Lung microvascular endothelial cell (primary cell): ENCODE results near the gene PTPRG. TPM values are rescaled to one million over a fixed set of nuclear protein-coding genes. Genes with fewer than 3 reads are reported as not detected.

ENCODE experiments used
- DNase-seq, 2 donors: peaks; one replicate each; pipeline versions ENCODE4 v3.0.0 to v3.0.0-alpha.2; 2010; ENCODE audit warnings: low read depth in 2 of 2
- total RNA-seq: library from RNA; depleted of rRNA; stranded (reverse); fragments of >200 nt; gene quantifications from 2 replicates; pipeline ENCODE4 v1.2.1, GENCODE V29; 2014

PTPRG gene
- total RNA-seq, 1 donor from 2014 or later, result 5.8 TPM

DNA sequence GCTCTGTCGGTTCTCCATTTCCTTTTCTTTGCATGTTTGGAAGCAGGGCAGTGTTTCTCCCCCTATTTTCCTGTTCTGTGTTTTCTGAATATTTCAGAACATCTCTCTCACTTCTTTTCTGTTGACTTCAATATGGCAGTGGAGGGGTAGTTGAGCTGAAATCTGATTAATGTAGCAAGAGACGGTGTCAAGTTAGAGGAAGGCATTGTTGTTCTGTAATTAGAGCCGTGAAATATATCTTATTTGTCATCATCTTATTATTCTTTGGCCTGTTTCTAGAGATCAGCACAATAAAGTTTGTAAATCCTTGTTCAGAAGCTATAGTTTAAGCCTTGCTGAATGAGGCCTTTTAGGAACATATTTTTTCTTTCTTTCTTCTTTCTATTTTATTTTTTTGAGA lies 353.9 kb downstream of the PTPRG start:
- DNase-seq, result no peak

DNA sequence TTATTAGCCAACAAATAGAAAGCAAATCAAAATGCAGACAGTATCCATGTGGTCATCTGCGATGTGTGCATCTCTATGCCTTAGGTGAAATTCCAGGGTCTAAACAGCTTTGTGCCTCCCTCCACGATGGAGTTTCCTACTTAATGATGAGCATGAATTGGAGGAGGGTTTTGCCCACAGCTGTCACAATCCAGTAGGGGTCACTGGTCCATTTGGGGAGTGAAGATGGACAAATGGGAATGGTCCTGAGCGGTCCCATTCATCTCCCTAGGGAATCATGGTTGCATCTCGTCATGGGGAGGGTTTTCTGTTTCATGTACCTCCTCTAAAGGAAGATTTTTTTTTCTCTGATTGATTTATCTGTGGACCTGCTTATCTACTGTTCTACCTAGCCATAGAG lies 358.0 kb downstream of the PTPRG start:
- DNase-seq, result no peak

DNA sequence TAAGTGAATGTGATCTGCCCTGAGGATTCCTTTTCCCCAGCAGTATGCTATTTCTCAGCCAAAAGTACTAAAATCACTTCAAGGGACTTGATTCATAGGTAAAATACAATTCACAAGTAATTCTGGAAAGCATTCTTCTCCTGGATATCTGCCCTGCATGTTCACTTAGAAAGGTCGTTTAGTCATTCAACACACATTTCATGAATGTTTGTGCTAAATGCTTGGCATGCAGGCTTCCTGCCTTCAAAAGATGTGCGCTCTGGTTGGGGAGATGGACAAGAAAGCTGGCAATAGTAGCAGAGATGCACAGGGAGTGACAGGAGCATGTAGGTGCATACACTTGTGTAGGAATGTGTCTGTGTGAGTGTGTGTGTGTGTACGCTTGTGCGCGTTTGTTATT lies 360.7 kb downstream of the PTPRG start:
- no peak for DNase-seq

DNA sequence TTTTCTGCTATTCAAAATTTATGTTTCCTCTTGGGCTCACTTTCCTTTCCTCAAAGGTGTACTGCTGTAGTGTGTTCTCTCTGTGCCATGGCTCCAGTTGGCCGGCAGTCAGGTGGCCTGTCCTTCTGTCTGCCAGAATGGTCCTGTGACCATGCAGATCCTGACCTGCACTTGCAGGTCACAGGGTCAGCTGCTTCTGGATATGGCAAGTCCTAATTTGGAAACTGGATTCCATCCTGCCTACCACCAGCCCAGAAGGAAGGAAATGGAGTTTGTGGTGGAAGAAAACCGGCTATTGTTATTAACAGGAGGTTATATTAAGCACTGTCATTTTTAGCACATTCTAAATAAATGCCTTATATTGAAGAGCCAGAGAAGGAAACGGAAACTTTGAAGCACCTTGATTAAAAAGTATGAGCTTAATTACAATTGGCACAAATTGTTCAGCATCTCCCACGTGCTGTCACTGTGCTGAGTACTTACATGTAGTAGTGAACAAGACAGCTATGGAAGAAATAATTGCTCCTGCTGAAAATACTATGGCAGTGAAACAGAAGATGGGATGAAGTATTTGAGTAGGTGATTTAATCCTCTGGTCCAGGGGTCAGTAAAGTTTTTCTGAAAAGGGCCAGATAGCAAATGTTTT lies 362.8 kb downstream of the PTPRG start:
- peak; percentile 71 to 87 for DNase-seq

DNA sequence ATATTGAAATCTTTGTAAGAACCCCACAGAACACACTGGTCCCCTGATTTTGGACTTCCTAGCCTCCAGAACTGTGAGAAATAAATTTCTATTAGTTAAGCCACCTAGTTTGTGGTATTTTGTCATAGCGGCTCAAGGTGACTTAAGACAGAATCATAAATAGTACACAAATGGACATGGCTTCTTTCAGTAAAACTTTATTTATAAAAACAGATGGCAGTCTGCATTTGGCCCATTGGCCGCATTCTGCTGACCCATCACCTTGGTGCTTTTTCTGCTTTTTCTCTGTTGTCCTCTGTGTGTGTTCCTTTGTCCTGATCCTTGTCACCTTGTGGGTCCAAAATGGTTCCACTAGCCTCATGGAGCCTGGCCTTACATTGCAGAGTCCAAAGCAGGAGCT lies 363.6 kb downstream of the PTPRG start:
- no peak for DNase-seq

DNA sequence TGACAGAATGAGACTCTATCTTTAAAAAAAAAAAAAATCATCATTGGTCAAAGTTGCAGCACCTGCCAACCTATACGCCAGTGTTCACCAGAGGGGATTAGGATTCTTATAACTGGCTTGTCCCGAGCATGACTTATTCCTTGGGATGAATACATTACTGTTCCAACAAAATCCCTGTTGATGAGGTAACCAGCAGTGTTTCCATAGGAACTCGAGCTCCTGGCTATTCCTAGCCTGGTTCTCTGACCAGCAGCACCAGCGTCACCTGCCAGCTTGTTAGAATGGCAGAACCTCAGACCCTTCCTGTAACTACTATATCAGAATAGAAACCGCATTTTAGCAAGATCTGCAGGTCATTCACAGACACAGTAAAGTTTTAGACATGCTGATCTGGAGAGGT lies 364.4 kb downstream of the PTPRG start:
- DNase-seq, result no peak

DNA sequence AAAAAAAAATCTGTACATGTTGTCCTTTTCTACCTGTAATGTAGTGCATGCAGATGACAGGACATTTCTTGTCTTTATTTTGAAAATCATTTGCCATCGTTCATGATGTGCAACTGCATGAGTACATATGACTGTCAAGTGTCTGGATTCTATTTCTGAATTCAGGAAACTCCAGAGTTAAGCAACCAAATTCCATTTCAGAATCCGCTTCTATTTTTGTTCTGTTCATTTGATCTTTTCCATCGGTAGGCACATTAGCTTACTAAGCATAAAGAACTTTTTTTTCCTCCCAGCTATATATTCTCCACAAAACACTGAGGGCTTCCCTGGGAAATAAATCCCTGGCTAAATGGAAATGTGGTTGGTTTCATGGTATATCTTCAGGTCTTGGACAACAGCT lies 365.6 kb downstream of the PTPRG start:
- DNase-seq, result peak; percentile 10 to 44

DNA sequence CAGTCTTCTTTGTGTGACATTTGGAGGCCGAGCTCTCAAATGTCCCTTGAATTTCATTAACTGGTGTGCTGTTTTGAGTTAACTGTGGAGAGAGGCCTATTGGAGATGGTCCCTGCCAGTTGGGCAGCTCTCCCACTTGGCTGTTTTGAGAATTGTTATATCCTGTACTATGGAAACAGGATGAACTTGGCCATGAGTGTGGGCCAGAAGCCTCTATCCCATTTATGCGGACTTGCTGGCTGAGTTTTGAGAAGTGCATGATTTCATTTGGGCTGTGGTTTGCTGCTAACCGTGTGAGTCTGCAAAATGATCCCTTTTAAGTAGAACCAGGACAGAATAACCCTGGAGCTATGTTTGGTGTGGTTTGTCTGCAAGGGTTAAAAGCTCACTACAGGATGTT lies 366.0 kb downstream of the PTPRG start:
- peak; percentile 57 to 85 for DNase-seq

DNA sequence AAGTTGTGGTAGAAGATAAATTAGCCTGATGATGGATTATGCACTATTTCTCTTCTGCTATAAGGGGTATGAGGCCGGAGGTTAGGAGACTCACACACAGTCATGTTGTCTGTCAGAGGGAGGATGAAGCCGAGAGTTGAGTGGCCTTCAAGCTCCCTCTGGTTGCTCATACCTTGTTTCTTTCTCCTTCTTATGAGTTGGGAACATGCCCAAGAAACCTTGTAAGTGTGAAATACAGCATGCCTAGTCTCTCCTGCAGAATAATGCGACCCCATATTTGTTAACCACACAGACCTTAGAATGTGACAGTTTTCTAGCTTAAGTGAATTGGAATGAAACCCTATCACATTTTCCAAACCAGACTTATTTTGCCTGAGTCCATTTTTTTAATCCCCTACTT lies 366.7 kb downstream of the PTPRG start:
- DNase-seq, result no peak

DNA sequence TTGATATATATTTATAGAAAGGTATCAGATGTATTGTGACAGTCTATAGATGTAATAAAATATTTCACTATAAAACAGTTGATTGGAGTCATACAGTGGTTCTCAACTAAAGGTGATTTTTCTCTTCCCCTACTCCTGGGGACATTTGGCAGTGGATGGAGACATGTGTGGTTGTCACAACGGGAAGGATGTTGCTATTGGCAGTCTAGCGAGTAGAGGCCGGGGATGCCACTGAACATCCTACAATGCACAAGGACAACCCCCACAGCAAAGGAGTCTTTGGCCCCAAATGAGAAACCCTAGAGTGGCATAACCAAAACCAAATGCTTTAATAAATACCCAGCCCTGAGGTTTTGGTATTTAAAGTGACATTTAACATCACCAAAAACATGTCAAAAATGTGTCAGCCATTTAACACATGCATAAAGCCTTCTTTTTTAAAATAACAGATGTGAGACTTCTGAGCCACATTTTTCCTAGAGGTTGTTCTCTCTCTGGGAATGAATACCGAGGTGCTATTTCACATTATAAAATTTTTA lies 367.5 kb downstream of the PTPRG start:
- DNase-seq, result no peak

DNA sequence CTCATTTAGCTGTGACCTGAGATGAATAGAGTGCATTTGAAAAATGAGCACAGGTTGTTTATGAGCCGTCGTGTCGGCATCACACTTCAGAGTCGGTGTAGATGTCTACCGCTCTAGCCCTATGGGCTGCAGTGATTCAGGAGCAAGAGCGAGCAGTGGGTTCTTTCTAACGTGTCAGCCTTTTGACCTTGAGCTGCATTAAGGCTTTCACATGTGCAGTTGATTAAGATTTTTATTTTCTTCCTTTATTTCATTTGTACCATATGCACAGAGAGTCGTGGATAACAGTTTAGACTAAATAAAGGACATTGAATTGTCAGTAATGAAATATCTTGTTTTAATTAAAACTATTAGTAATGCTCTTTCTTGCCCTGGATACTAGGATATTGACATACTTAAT lies 368.2 kb downstream of the PTPRG start:
- no peak for DNase-seq

DNA sequence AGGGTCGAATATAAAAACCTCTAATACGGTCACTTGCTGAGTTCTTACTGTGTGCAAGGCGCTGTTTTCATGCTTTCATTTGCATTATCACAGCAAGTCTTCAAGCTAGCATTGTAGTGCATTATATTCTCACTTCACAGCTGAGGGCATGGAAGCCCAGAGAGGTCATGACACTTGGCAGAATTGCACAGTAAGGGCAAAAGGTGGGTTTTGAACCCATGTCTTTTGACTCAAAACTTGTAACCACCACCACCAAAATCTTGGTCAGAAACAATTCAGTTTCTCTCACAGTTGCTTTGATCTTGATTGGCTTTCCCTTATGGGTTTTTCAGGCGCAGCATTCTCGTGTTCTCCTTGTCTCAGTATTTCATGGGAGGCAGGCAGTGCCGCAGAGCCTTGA lies 371.1 kb downstream of the PTPRG start:
- DNase-seq, result no peak

DNA sequence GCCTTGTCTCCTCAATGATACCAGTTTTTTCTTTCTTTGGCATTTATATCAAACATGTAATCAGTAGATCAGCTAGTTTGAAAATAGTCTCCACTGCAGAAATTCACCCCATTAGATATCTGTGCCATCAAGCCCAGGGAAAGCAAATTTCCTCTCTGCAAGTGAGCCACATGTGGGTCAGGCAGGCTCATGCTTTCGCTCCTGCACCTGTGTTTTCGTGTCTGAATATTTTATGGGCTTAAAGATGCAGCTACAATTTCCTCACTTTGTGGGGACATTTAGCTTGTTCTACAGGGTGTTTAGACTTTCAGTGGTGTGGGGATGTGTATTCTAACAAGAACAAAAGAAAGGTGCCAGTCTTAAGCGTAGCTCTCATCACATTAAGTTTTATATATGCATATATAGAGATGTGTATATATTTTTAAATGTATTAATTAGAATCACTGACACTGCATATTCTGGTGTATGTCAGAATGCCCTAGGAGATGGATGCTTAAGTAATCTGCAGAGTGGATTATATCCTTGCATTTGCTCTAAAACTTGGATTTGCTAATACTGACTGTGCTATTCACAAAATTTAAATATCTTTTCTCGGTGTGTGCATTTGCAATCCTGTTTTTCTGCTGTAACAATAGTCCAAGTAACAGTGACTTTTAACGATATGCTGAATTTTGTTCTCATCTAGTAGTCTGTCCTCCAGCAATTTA lies 372.6 kb downstream of the PTPRG start:
- no peak for DNase-seq

DNA sequence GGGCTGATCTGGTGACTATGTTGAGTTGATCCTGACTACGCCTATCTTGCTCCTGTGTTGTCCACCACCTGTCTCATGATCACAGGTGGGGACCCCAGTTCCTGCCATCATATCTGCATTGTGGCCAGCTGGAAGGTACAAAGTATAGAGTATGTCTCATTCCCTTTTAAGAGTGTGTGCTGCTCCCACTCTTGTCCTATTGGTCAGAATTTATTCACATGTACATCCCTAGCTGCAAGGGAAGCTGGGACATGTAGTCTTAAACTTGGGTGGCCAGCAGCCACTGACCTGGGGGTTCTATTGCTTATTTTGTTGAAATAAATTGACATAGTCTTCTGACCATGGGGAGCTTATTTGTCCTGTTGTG lies 373.1 kb downstream of the PTPRG start:
- DNase-seq, result no peak

DNA sequence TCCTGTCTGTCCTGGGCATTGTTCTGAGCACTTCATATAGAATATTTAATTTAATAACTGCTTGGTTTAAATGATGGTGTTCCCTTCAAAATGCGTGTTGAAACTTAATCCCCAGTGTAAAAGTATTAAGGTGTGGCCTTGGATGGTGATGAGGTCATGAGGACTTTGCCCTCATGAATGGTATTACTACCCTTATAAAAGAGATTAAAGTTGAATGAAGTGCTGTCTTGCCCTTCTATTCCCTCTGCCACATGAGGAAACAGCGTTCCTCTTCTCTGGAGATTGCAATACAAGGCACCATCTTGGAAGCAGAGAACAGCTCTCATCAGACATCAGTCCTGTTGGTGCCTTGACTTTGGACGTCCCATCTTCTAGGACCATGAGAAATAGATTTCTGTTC lies 374.4 kb downstream of the PTPRG start:
- no peak for DNase-seq

DNA sequence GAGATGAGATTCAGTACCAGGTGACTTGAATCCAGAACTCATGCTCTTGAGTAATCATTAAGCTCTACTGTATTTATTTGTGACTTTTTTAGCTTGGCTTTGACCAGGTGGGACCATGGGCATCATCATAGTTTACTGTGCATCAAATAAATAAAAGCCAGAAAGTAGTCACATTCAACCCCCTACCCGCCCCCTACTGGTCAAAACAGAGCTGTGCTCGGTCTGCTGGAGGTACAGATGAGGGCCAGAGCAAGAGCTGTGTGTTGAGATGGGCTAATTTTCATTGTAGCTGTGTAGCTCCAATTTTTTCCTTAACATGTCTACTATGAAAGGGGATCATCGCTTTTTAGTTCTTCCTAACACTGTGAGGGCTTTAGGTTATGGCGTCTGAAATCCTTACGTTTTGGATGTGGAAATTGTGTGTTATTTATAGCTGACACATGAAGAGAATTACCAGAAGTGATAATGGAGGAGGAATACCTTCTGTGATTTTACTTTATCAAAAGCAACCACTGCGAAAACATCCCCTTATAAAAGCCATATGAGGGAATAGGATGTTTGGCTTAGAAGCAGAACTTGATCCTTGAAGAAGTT lies 375.1 kb downstream of the PTPRG start:
- peak; percentile 50 to 52 for DNase-seq

DNA sequence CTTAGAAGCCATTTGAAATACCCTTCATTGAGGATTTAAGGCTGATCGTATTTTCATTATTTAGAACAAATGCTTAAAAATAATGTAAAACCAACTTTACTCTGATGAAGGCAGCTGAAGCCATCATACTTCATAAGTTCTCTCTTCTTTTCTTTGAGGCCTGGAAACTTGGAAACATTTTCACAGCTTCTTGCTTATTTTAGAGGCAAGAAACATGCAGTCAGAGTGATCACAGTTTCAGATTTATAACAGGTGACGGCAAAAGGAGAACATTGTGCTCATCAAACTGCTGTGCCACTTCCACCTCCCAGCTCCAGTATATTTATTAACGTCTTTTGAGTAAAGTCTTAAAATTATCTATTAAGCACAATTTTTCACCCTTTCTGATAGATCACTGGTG lies 376.1 kb downstream of the PTPRG start:
- DNase-seq, result no peak

DNA sequence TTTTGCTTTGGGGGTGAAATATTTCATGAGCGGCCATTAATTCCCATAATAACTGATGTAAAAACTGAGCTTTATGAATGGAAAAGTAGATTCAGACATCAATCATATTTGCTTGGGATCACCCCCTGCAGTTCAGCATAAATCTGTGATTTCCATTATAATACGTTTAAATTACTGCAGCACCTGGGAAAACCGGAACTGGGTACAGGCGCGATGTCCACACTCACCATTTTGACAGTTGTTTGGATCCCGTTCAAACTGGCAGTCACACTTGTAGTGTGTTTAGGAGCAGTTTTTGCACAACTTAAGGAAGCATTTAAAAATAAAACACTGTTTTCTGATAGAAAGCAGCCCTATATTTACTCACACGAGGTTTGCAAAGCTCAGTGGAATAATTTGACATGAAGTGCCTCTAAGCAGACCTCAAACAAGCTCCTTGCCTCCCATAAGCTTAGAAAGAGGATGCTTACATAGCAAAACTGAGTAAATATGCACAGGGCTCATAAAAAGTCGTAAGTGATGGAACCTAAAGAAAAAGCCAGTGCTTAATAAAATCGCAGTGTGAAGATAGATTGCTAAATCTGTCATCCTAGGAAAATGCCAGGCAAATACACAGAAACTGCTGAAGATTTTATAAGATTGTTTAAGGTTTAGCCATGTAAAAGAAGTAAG lies 377.6 kb downstream of the PTPRG start:
- DNase-seq, result no peak

DNA sequence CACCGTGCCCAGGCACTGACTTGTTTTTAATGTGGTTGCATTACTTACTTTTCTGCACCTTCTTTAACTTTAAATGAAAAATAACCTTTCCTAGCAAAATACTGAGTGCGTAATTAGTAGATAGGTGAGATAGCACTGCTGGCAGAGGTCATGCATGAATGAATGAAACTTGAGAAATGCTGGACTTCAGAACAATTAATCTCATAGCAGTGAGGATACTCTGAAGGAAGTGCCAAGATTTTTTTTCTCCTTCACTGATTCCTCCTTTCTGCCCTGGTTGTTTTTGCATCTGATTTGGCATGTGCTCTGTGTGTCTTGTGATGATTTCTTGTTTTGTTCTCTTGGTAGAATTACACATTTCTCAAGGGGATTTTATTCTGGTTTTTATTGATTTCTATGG lies 378.9 kb downstream of the PTPRG start:
- no peak for DNase-seq

DNA sequence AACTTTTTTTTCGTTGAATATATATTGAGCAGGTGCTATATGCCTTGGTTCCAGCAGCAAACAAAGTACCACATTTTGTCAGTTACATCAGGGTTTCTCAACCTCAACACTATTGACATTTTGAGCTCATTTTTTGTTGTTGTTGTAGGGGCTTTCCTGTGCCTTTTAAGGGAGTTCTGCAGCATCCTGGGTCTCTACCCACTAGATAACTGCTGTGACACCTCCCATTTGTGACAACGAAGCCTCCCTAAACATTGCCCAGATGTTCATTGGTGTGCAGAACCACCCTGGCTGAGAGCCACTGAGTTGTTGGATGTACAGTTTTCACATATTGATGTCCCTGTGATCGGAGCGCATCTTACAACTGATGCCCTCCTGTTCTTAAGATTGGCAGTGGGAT lies 382.6 kb downstream of the PTPRG start:
- DNase-seq, result no peak

DNA sequence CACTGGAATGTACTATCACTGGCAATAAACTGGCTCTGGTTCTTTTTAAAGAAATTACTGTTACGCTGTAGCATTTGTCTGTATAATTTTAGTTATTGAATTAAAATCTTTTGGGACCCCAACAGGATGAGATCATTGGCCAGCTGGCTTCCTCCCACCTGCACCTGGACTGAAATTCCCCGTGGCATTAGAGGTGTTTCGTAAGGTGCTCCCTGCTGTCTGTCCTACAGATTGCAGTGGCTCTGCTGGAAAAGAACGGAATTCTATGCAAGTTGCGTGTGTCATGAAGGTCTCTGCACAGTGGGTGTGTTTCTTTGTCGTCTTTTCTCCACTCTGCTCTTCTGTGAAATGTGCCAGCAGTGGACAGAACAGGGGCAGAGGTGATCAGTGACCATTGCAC lies 383.4 kb downstream of the PTPRG start:
- DNase-seq, result no peak

DNA sequence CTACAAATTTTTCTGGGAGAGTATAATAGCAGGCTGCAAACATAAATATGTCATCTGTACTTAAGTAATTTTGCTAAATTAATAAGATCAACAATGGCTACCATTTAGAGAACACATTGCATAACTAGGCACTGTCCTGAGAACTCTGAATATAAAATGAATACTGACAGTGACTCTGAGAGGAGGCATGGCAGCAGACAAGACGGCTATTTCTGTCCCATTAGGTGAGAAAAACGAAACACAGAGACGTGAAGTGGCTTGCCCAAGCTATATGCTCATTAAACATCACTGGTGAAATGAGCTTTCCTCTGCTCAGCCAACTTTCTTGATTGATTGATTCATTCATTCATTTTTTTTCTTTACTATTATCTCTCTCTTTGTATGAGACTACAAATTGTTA lies 384.3 kb downstream of the PTPRG start:
- no peak for DNase-seq
